C4-2B (cell line): Measurements from ENCODE around the gene CREM.

Source experiments
- ZFX ChIP-seq: fragments of 450-650 bp; IDR thresholded peaks from 2 replicates; pipeline ENCODE4 v1.6.1; 2017
- TF ChIP-seq, protein P1 (sequence below): fragments of 450-650 bp; conservative IDR thresholded peaks from 2 replicates; pipeline ENCODE4 v1.5.1; 2017; ENCODE audit warnings: mild to moderate bottlenecking

- TF ChIP-seq, protein P1, sequence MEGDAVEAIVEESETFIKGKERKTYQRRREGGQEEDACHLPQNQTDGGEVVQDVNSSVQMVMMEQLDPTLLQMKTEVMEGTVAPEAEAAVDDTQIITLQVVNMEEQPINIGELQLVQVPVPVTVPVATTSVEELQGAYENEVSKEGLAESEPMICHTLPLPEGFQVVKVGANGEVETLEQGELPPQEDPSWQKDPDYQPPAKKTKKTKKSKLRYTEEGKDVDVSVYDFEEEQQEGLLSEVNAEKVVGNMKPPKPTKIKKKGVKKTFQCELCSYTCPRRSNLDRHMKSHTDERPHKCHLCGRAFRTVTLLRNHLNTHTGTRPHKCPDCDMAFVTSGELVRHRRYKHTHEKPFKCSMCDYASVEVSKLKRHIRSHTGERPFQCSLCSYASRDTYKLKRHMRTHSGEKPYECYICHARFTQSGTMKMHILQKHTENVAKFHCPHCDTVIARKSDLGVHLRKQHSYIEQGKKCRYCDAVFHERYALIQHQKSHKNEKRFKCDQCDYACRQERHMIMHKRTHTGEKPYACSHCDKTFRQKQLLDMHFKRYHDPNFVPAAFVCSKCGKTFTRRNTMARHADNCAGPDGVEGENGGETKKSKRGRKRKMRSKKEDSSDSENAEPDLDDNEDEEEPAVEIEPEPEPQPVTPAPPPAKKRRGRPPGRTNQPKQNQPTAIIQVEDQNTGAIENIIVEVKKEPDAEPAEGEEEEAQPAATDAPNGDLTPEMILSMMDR: no peak
- TF ChIP-seq ZFX: no peak
Observed at GRCh38 chr10:35161906-35162305, 35.3 kb downstream of the CREM start.
